HuH-7 (cell line): Measurements from ENCODE around the gene MCEMP1.

Source experiments
- DNase-seq: peaks from one replicate; pipeline ENCODE4 v3.0.0; 2011; ENCODE audit warnings: low spot score

The MCEMP1 gene

GRCh38 chr19:7697721-7698287, 20.9 kb downstream of the MCEMP1 start:
- DNase-seq, result no peak

- no peak for DNase-seq
Observed at GRCh38 chr19:7698583-7698982, 21.7 kb downstream of the MCEMP1 start.

- DNase-seq, result no peak
Observed at GRCh38 chr19:7699003-7699402, 22.1 kb downstream of the MCEMP1 start.

GRCh38 chr19:7699417-7700401, 22.8 kb downstream of the MCEMP1 start:
- no peak for DNase-seq

- DNase-seq, result no peak
Observed at GRCh38 chr19:7701049-7701653, 24.3 kb downstream of the MCEMP1 start.

GRCh38 chr19:7701654-7702457, 25.0 kb downstream of the MCEMP1 start, which contains the start of gene FCER2:
Gene FCER2, minus strand, starts transcription at chr19:7702131. Its CDS starts 2,371 bp downstream, at chr19:7699760.
- no peak for DNase-seq

GRCh38 chr19:7703332-7703731, 26.4 kb downstream of the MCEMP1 start:
- DNase-seq, result no peak

GRCh38 chr19:7704280-7705060, 27.6 kb downstream of the MCEMP1 start:
- DNase-seq, result no peak

- no peak for DNase-seq
Observed at GRCh38 chr19:7705387-7706187, 28.7 kb downstream of the MCEMP1 start.

- no peak for DNase-seq
Observed at GRCh38 chr19:7706188-7706954, 29.5 kb downstream of the MCEMP1 start.

GRCh38 chr19:7706955-7707456, 30.1 kb downstream of the MCEMP1 start:
- DNase-seq, result no peak

GRCh38 chr19:7709932-7710460, 33.1 kb downstream of the MCEMP1 start:
- DNase-seq, result no peak

GRCh38 chr19:7710616-7711015, 33.7 kb downstream of the MCEMP1 start:
- no peak for DNase-seq

- DNase-seq, result no peak
Observed at GRCh38 chr19:7715671-7716070, 38.8 kb downstream of the MCEMP1 start.

GRCh38 chr19:7716762-7717161, 39.9 kb downstream of the MCEMP1 start:
- DNase-seq, result no peak

- no peak for DNase-seq
Observed at GRCh38 chr19:7718668-7719067, 41.8 kb downstream of the MCEMP1 start.

GRCh38 chr19:7720351-7720750, 43.5 kb downstream of the MCEMP1 start:
- DNase-seq, result no peak

GRCh38 chr19:7722231-7722651, 45.4 kb downstream of the MCEMP1 start:
- no peak for DNase-seq

GRCh38 chr19:7725791-7726190, 48.9 kb downstream of the MCEMP1 start:
- no peak for DNase-seq
